WI38 (cell line): ENCODE measurements around the gene CPNE4.
"Not testable (repeated sequence)": the region's sequence is repeated elsewhere in the genome, so short reads cannot be mapped to it uniquely, and the experiment has no call there.

Experiments
- H3K4me3 ChIP-seq: 2 replicates; pipeline ENCODE4 v1.5.1; 2011; ENCODE audit warnings: low read depth, mild to moderate bottlenecking, control low read depth, low read length
- TF ChIP-seq, protein P1 (sequence below): IDR thresholded peaks from 2 replicates; pipeline ENCODE4 v1.5.1; 2012; ENCODE audit warnings: low read depth, mild to moderate bottlenecking, control low read depth, low read length

The CPNE4 gene

DNA sequence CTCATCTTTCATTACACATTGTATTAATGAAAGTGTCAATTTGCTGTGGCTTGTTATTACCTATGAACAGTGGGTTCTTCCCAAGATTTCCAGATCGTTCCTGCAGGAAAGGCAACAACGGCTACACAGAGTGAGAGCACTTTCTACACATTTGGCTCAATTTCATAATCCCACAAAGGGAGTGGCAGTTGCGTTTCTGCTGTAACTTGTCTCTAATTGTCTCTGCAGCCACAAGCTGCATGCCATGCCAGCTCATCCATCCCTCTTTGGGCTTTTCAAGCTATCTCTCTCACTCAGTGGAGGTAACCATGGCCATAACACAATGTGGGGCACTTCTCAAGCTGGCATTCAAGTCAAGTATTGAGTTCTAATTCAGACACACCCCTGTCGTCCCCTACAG, 27.7 kb upstream of the CPNE4 start:
- H3K4me3 ChIP-seq: no peak overlapping the region
- TF ChIP-seq, protein P1, sequence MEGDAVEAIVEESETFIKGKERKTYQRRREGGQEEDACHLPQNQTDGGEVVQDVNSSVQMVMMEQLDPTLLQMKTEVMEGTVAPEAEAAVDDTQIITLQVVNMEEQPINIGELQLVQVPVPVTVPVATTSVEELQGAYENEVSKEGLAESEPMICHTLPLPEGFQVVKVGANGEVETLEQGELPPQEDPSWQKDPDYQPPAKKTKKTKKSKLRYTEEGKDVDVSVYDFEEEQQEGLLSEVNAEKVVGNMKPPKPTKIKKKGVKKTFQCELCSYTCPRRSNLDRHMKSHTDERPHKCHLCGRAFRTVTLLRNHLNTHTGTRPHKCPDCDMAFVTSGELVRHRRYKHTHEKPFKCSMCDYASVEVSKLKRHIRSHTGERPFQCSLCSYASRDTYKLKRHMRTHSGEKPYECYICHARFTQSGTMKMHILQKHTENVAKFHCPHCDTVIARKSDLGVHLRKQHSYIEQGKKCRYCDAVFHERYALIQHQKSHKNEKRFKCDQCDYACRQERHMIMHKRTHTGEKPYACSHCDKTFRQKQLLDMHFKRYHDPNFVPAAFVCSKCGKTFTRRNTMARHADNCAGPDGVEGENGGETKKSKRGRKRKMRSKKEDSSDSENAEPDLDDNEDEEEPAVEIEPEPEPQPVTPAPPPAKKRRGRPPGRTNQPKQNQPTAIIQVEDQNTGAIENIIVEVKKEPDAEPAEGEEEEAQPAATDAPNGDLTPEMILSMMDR: no peak

DNA sequence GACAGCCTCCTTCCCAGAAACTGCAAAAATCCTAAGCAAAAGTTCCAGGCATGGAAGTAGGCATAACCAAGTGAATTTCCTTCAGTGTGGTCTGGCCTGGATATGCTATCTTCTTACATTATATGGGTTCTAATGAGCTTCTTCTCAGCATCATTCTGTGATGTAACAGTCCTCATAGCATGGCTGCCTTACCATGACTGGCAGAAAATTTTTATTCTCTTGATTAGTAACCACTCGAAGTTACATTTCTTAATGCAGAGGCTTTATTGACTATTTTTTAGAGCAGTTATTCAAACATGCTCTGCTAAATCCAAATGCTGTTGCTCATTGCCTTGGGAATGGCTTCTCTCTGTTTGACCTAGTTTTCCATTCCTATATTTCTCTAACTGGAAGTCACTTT, 21.1 kb upstream of the CPNE4 start:
- no peak overlapping the region for H3K4me3 ChIP-seq
- TF ChIP-seq, protein P1: no peak

DNA sequence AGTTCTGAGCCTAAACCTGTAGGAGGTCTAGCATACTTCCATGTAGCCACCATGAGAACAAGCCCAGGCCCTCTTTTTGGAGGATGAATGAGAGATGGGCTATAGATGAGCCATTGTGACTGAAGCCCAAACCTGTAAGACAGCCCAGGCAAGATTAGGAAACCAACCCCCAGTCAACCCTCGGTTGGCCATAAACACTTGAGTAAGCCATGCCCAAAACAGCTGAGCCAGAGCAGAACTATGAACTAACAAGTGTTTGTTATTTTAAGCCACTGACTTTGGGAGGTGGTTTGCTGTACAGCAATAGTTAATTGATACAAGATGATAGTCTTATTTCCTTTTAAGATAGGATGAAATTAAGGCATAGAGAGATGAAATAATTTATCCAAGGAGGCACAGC, 12.4 kb upstream of the CPNE4 start:
- no peak overlapping the region for H3K4me3 ChIP-seq
- TF ChIP-seq, protein P1: no peak

DNA sequence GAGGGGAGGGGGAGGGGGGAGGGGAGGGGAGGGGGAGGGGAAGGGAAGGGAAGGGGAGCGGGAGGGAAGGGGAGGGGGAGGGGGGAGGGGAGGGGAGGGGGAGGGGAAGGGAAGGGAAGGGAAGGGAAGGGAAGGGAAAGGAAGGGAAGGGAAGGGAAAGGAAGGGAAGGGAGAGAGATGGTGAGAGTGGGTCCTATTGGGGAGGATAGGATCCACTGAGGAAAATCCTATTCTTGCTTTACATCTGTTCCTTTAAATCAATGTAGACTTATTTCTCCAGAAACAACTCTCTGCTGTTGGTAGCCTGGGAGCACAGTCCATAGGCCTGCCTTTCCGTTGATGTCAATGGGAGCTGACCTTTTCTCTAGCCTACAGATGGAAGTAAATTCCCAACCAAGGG, 10.1 kb upstream of the CPNE4 start:
- not testable (repeated sequence) for H3K4me3 ChIP-seq

DNA sequence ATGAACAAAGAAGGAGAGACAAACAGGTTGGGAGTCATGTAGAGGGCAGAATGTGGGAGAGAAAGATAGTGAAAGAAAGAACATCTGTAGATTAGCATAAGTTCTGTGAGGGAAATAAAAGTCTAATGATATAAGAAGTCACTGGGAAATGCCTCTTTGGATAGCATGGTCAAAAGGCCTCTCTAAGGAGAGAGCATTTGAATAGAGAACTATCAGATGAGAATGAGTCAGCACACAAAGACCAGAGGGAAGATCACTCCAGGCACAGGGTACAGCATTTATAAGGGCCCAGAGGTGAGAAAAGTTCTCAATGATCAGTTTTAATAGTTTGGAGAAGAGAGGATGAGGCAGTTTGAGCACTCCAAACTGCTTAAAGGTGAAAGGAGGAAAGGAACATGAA, 7.9 kb upstream of the CPNE4 start:
- H3K4me3 ChIP-seq: no peak overlapping the region
- TF ChIP-seq, protein P1: no peak

DNA sequence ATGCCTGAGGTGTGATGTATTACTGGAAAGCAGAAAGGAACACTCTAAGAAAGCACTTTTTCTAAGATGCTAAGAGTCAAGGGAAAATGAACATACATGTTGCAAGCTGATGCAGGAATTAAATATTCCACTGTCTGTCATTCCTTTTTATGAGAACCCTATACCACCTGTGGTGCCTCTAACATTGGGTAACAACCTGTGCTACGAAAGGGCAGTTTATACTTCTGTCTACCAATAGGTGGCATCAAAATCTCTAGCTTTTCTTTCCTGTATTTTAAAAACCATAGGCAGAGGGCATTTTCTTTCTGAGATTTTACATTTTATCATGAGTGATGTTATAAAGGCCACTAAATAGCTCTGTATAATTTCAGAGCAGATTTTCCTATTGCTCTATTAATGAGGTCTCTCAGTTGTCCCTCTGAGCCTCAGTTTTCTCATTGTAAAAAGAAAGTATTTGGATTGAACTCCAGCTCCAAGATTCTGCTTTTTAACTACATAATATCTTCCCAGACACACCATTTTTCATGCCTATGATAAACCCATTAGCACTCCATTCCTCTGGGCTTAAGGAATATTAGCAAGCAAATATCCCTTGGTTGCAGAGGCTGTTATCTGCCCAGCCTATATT, 3.5 kb upstream of the CPNE4 start:
- TF ChIP-seq, protein P1: peak; percentile 52; the same call in 1 of the 2 replicates
- H3K4me3 ChIP-seq: no peak overlapping the region

DNA sequence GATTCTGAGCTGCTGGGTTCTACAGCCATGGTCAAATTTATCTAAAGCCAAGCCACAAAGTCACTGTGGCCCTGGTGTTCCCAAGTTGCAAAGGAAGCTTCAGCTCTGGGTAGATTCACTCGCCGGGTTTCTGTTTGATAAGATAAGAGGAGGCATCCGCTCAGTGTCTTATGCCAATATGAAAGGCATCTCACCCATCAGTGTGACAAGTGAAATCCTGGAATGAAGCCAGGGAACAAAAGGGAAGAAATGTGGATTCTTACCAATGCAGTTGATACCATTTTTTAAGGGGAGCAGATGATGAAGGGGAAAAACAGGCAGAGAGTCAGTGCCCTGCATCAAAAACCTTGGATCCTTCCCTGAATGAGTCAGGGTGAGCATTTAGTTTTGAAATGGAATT, 2.8 kb upstream of the CPNE4 start:
- no peak overlapping the region for H3K4me3 ChIP-seq
- TF ChIP-seq, protein P1: no peak

DNA sequence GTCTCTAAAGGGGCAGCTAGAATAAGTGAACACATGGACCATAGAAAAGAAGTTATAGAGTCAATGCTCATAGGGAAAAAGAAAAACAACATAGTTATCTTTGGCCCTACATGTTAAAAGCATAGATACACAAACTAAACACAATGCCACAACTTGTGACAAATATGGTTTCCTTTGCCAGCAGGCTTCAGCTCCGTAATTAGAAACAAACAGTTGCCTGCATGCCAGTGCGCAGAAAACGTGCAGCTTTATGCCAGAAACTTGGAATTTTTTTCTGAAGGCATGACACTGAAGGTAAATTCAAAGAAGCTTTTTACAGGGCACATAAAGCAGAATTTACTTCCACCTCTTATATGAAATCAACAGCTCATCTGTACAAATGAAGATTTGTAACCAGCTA, 2.2 kb upstream of the CPNE4 start:
- TF ChIP-seq, protein P1: no peak

More for the DNA sequence above, 2.2 kb upstream of the CPNE4 start:
- no peak overlapping the region for H3K4me3 ChIP-seq
